Hematopoietic multipotent progenitor cell treated with erythropoietin and hydrocortisone succinate and interleukin-3 and kit ligand, for 6 days (in vitro differentiated cells): ENCODE measurements around the gene SLC6A15.

Experiments used
- DNase-seq: peaks from one replicate; pipeline ENCODE4 v3.0.0-alpha.2; 2015

SLC6A15 gene

DNA sequence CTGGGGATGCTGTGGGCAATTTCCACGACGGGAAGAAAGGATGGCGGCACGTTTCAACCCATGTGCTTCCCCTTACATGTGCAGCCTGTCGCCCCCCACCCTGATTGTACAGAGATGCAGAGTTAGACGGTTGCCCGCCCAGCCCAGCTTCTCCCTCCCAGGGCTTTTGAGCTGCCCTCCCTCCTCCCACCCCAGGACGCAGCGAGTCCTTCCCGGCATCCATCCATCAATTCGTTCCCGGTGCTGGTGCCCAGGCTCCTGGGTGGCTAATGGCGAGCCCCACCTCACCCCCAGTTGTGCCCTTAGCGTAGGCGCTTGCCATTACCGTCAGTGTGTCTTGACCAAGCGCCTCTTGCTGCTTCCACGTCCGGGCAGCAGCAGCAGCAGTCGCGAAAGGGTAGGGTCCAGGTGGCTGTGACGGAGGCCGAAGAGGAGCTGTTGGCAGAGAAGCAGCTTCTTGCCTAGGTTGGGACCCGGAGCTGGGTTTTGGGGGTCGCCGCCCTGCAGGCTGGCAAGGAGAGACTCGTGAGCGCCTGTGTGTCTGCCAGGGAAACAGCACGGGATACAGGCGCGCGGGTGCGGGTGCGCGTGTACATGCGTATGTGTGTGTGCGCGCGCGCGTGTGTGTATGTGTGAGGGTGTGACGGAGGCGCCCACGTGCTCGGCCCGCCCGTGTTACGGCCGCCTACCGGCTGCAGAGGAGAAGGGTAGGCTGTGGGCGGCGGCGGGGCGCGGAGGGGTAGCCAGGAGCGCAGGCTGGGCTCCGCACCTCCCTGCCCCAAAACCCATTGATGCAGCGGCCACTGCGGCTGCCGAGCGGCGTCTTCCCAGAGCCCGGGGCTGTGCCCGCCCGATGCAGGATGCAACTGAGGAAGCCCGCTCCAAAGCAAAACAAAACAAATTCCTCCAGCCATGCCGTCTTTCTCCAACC is at the start of gene SLC6A15:
TSS of gene SLC6A15 (minus strand) at position 602 of the 931 bp plus-strand sequence. CDS start 20,679 bp downstream, outside the sequence.
- DNase-seq: peak; percentile 14

DNA sequence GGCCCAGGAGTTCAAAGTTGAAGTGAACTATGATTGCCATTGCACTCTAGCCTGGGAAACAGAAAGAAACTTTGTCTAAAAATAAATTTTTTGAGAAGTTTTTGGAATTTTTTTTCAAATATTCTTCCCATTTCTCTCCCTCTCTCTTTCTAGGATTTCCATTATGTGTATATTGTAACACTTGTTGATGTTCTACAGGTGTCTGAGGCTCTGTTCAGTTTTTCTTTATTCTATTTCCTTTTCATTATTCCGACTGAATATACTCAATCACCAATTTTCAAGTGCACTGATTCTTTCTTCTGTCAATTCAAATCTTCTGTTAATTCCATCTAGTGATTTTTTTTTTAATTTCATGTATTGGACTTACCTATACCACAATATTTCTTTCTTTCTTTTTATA is 48.3 kb upstream of the SLC6A15 start:
- no peak for DNase-seq

DNA sequence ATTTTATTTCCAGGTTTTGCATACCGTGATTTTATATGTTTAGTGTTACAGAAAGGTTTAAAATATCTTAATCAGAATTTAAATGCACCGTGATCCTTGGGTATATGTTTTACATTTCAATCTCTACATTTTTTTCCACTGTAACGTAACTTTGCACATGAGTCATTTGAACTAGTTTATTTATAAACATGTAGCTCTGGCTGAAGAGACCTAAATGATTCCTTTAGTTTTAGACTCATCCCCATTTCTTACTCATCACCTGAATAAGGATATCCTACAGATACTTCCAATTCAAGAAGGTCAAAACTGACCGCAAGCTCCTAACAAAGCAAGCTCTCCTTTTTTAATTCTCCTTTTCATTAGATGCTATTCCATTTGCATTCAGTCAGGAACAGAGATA is 42.7 kb upstream of the SLC6A15 start:
- no peak for DNase-seq

DNA sequence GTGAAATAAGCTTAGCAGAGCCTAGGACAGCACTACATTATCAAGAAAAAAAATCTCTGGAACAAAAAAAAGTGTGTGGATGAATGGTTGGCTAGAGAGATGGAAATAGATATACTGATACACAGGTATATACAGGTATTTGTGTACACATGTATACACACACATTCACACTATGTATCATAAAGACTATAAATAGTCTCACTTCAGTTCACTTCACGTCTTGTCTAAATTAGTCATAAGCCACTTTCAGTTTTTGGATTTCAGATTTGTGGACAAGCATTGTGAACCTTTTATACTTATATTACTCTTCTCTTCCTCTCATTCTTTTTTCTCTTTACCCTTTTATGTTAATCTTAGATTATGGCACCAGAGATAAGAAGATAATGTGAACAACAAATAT is 41.8 kb upstream of the SLC6A15 start:
- DNase-seq: no peak

DNA sequence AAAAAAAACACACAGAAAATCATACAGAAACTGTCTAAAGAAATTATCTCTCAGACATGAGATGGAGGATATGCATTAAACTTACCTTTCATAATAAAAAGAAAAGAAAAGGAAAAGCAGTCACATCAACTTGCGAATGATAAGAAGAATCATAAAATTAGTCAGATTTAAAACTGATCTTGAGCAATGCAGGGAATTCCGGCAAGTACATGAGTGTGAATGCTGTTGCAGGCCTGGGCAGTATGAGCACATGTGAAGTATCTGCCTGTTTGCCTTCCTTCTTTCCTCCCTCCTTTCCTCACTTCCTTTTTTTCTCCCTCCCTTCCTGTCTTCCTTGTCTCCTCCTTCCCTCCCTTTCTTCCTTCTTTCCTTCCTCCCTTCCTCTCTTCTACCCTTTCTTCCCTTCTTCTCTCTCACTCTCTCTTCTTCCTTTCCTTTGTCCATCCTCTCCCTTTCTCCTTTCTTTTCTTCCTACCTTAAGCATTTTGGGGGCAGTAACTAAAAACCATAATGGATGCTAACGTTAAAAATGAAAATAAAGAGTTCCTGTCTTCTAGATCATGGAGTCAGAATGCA is 38.5 kb upstream of the SLC6A15 start:
- no peak for DNase-seq

DNA sequence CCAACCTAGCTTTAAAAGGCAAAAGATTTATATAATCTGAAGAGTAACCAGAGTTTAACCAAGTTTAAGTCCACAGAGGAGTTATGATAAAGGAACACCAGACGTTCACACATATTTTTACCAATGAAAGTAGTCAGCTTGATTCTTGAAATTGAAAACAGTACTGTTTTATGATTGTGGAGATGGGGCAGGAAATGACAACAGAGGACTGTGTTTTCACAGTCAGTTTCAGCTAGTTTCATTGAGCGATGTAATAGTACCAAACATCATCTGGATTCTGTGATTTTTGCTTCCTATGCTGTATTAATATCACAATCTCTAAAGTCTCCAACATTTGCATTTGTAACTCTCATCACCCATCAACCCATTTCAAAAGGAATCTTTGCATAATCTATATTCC is 34.2 kb upstream of the SLC6A15 start:
- no peak for DNase-seq

DNA sequence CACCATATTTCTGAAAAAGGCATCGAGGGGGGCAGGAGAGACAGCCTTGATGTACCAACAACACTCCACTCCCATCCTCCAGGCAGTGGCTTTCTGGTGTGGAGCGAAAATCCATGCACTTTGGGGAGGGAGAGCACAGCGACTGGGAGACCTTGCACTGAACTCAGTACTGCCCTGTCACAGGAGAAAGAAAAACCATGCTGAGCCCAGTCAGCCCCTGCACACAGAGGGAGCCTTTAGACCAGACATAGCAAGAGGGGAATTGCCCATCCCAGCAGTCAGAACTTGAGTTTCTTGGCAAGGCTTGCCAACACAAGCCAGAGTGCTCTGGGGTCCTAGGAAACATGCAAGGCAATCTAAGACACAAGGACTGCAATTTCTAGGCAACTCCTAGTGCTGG is 24.8 kb upstream of the SLC6A15 start:
- DNase-seq: no peak

DNA sequence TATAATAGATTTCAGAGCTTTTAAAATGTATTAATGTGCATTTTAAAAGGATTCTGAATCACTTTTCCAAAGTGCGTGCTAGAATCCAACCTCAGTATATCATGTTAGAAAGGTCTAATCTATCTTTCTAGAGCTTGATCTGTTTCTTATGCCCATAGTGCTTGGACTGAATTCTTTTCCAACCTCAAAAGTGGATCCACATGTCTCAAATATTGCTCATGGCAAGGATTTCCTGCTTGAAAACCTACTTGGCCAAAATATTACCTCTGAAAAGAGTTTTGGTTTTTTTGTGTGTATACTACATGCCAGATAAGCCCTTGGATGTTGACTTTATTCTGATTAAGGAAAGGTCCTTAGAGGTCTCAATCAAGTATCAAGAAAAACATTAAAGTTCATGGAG is 16.9 kb upstream of the SLC6A15 start:
- no peak for DNase-seq

DNA sequence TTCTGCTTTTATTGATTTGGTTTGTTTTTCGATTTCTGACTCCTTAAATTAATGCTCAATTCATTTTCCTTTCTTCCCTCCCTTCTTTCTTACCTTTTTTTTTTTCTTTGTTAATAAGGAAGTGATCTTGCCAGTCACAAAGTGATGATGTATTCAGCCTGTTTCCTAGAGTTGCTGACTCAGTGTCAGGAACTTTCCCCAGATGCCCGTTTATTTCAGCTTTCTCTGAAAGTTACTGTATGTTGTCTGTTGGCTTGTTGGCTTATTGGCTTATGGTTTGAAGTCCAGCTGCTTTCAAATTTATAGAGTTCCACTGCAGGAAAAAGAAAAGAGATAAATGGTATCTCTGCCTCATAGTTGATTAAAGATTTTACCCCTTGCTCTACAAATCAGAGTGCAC is 12.4 kb upstream of the SLC6A15 start:
- DNase-seq: no peak

DNA sequence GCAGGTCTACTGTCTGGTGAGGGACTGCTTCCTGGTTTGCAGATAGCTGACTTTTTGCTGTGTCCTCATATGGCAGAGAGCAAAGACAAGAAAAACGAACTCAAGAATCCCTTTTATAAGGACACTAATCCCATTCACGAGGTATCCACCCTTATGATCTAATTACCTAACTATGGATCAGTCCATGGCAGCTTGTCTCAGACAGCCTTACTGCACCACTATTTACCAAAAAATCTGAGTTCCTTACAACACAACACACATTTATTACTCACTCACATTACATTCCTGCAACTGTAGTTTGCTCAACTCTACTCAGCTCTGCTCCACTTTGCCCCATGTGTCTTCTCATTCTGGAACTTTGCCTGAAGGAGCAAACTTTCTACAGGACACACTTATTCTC is 10.1 kb upstream of the SLC6A15 start:
- no peak for DNase-seq

DNA sequence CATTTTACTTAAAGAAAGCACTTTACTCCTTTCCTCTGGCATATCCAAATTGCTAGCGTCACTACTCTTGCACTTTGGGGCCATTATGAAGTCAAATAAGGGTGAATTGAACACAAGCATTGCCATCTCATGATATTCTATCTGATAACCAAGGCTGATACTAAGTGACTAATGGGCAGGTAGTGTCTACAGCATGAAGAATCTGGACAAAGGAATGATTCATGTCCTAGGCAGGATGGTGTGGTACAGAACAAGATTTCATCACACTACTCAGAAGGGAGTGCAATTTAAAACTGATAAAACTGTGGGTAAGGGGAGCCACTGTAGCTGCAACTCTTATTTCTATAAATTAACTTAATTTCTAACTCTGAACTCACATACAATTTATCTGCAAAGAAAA is 7.7 kb upstream of the SLC6A15 start:
- no peak for DNase-seq

DNA sequence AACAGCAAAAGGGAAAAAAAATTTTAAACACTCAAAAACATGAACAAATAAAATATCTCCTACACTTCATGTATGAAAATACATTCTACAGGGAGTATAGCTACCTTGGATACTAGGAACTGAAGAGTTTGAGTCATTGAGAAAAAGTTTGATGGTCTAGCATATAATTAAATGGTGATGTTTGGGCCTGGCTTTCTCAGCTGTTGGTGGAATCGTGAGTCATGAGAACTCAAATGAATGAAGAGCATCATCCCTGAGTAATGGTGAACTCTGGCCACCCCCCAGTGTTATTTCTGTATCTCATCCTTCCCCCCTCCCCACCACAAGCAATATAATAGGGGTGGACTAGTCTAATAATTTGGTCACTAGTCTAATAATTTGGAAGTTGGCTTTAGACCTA is 6.7 kb upstream of the SLC6A15 start:
- no peak for DNase-seq

DNA sequence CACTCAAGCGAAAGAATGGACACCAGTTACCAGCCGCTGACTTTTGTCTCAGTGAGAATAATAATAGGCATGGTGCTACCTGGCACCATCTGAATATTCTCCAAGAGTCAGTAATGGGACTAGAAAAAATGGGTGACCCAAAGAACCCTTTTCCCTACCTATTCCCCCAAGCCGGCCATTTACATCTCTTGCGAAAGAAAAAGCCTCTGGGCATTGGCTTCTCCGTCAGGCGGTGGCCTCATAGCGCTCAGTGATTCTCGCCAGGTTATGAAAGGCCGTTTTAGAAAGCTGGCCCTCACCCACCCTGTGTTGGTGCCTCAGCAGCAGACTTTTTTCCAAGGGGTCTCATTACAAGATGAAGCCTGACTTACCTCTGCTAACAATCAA is 523 bp upstream of the SLC6A15 start:
- no peak for DNase-seq

DNA sequence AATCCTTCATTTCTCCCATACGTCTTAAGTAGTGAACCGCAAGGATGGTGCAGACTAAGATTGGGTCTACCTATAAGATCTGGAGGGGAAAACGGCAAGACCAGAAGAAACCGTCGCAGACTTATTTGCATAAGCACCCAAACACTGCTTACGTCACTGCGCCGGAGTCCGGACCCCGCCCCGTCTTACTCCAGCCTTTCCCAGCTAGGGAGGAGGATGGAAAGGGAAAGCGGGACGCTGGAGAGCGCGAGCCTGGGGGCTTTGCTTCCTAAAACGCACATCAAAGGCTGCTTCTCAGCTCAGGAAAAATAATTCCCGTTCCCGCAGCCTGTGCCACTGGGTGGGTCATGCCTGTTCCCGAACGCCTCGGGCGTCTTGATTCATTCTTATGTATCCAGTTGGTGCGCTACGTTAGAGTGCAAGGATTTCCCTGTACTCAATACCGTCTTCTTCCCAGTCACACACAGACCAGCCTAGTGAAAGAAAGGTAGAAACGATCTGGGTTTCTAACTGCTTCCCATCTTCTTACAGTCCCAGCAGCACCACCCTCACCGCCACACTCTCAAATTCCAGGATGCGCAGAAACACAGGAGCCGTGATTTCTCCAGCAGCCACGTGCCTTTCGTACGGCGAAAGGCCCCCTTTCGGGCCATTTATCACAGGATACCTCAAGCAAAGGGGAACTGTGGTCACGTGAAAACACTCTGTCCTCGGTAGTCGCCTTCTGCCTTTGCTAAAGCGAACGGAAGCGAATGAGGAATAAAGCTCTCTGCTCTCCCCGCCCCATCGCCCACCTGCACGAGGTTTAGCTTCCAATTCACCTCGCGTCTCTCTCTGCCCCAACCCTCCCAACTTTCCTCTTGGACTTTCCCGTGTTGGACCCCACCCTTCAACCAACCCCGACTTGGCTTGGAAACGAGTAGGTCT is 1.1 kb downstream of the SLC6A15 start:
- DNase-seq: no peak

DNA sequence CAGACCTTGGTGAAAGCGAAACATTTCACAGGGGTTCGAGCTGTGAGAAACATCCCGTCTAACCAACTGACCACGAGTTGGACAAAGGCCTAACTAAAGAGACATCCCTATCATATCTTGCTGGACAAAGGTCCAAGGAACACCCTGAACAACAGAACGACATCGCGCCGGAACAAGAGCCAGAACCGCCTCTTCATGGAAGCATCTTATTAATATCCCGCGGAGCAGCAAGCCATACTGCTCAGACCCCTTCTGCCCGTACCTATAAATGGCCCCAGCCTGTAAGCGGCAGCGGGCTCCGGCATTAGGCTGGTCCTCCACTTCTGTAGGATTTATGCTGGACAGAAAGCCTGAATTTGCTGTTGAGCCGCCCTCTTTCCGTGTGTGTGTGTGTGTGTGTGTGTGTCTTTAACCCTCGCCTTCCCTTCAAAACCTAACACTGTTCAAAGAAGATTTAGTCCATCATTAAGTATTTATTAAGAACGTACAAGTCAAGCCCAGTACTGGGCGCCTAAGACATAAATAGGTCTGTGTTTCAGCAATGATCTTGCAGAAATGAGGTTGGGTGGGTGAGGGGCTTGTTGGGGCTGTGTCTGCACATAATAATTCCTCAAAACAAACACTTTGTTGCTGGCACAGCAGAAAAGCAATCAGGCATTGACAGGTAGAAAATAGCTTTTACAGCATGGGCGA is 1.9 kb downstream of the SLC6A15 start:
- DNase-seq: no peak

DNA sequence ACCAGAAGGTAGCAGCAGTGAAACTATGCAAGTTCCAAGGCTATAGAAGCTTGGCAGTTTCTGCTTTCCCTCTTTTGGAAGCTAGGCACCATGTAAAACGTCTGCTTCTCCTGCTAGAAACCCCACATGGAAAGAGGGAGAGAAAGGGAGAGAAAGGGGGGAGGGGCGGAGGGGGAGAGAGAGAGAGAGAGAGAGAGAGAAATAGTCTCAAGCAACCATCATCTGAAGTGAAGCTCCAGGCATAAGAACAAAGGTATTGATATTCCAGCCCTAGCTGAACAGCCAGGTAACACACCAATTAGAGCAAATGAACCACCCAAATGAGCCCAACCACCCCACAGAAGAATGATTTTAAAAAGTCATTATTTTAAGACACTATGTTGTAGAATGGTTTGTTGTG is 8.5 kb downstream of the SLC6A15 start:
- DNase-seq: no peak

DNA sequence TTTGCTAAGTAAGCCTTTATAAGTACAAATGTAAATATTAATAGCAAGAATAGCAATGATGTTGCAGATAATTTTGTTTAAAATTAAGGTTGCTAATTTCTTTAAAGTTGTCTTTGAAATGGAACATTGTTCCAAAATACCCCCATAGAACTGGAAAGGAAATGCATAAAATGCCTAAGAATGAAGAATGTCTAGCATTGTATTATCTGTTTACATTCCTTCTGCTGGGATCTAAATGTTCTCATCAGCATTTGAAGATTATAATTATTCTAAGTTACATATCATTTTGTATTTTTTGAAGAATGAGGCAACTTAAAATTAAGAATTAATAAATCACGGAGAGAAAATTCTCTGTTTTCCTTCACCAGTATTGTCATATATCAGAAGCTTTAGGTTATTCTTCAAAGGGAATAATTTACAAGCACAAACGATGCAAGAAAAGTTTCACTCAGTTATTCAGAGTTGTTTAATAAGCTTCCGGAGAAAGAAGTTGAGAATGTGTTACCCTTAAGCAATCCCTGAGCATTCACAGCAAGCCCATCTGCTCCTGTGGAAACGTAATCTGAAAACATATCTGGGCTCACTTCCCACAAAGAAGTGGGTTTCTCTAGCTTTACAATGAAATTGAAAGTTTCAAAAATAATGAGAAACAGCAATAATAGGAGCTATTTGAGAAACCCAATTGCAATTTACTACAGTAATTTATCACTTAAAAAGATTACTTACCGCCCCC is 21.3 kb downstream of the SLC6A15 start:
- no peak for DNase-seq

DNA sequence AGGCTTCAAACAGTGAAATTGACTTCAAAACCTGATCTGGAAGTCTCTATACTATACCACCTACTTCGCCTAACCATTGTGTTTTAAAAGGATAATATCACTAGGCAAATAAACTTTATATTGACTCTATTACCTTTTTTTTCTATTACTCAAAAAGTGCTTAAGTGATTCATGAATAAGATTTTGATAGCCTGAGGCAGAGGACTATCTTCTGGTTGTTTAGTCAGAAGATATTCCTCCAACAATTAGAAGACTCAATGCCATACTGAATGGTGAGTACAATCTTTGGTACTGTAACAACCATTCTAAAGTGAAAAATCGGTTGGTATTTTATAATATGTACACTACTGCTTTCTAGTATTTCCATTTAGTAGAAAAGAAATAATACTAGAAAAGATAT is 22.8 kb downstream of the SLC6A15 start:
- DNase-seq: no peak

DNA sequence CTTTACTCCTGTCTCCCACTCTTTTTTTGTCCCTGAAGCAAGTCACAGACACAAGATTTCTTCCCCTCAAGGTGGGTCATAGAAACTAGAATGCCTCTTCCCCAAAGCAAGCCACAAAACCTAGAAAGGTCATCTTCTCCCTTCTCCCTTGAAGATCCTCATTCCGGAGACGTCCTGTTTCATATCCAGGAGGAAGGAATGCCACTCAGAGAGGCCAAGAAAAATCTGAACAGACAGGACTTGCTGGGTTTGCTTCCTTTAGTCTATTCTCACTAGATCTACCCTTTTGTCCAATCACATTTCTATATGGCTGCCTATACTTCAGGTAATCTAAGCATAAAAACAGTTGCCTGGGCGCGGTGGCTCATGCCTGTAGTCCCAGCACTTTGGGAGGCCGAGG is 23.7 kb downstream of the SLC6A15 start:
- DNase-seq: no peak

DNA sequence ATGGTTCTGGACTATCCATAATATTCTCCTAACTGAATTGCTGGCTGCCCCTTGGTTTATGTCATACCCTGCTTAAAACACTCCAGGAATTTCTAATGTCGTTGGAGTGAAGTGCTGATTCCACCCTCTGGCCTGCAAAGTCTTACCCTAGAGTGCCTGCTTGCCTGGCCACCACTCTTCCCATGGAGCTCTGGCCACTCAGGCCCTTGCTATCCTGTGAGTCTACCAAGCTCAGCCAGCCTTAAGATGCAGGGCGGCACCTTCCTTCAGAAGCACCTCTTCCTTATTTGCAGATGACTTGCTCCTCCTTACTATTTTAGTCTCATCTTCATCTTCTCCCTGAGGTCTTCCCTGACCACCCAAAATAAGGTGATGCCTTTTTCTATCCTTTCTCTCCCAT is 35.3 kb downstream of the SLC6A15 start:
- no peak for DNase-seq

DNA sequence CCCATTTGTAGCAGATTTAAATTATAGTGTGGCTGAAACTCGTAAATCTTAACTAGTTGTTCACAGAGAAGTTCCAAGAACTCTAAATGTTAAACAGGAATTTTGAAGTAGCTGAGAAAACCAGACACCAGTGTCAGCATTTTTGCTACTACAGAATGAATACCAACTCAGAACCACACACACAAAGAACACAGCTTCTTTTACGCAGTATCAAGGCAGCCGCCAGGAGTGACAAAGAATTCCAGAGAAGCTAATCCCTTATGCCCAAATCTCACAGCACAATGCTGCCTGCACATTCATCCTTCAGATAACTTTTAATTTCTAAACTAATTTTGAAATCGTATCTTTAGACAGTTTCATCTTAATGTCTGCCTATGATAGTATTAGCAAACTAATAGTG is 37.4 kb downstream of the SLC6A15 start:
- no peak for DNase-seq

DNA sequence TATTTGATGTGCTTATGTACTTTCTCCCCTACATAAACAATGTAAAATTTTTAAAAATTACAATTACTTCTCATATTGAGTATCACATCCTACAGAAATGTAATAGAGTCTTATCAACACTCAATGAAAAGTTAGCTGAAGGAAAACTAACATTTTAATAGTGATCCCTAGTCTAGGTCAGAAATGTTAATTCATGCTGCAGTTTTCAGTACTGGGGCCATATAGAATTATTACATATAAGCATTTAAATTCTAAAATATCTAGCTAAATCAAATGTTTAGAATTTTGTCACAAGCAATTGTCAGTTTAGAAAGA is 37.8 kb downstream of the SLC6A15 start:
- DNase-seq: no peak
